ENCODE data around the gene TMEM143.
"Not testable (repeated sequence)": the region's sequence is repeated elsewhere in the genome, so short reads cannot be mapped to it uniquely, and the experiment has no call there.

Gene TMEM143

GRCh38 chr19:48296963-48297734 lies 66.6 kb downstream of the TMEM143 start:
- no peak for DNase-seq (ENCODE audit: low read depth in 2 of 2)

DNA sequence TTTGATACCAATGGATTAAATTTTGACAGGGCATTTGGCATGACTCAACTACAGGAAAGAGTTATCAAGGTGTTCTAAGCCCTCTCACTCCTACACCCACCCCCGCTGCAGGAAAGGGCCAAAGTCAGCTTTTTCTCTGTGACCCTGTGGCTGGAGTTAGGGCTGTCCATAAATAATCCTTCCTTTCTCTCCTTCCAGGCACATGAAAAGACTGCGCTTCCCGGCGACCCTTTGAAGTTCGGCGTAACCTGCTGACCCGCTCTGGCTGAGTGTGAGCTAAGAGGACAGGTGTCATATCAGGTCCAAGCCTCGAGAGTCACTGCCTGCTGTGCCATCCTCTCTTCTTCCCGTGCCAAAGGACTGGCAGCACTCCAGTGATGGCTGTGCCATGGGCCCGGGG lies 68.3 kb downstream of the TMEM143 start:
- no peak for DNase-seq (ENCODE audit: low read depth in 2 of 2)

DNA sequence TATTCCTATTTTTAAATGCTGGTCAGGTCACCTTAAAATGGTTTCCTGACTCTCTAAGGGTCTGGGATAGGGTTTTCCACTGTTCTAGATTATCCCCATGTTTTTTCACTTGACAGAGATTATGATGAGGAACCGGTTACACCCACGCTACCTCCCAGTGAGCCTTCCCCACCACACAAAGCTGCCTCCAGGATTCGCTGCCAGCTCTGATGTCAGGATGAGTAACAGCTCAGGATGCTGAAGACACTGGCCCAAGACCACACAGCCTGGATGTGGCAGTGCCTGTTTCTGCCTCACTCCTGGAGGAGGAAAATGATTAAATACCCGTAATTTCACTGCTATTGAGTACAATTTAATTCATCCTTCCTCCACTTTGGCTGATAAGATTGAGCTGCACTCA lies 70.9 kb downstream of the TMEM143 start:
- no peak for DNase-seq (ENCODE audit: low read depth in 2 of 2)

- DNase-seq (ENCODE audit: low read depth in 2 of 2), result not testable (repeated sequence)
Measured at GRCh38 chr19:48291489-48291815, 72.3 kb downstream of the TMEM143 start.

GRCh38 chr19:48290771-48291488 lies 72.8 kb downstream of the TMEM143 start:
- peak; percentile 18 to 48 for DNase-seq (ENCODE audit: low read depth in 2 of 2)

DNA sequence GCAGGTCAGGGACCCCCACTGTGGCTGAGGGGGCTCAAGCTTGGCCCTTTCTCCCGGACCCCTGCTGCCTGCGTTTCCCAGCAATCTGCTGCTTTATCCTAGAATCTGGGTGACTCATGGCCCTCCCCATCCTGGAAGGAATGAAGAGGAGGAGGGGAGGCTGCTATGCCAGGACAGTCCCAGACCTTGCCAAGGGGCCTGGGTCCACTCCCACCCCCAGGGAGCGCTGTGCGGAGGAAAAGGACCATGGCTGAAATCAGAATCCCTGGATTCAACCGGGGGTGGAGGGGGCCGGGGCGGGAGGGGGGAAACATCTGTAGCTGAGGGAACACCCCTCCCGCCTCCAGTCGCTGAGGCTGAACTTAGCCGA lies 73.4 kb downstream of the TMEM143 start:
- DNase-seq (ENCODE audit: low read depth in 2 of 2), result no peak

DNA sequence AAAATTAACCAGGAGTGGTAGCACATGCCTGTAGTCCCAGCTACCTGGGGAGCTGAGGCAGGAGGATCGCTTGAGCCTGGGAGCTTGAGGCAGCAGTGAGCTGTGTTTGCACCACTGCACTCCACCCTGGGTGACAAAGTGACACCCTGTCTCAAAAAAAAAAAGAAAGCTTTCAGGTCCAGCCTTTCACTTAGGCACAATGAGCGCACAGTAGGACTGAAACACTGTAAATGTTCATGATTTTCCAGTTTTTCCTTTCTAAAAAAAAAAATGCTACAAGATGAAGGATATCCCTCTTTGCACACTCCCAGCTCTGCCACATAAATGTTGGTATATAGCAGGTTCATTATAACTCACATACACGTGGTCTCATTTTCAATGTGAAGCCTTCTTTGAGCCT lies 76.0 kb downstream of the TMEM143 start:
- DNase-seq (ENCODE audit: low read depth in 2 of 2), result no peak

- no peak for DNase-seq (ENCODE audit: low read depth in 2 of 2)
Measured at GRCh38 chr19:48284896-48285295, 78.8 kb downstream of the TMEM143 start.

DNA sequence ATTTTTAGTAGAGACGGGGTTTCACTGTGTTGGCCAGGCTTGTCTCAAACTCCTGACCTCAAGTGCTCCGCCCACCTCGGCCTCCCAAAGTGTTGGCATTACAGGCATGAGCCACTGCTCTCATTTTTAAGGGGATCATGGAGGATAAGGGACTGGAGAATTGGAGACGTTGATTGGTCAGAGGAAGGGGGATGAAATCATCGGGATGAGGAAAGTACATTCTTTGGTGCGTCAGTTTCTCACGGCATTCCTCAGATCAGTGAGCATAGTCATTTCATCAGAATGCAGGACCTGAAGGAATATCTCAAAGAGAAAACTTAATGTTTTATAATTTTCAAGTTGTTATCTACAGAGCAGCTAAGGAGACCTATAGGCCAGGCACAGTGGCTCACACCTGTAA lies 79.8 kb downstream of the TMEM143 start:
- DNase-seq (ENCODE audit: low read depth in 2 of 2), result no peak

All from stimulated activated CD4-positive, alpha-beta T cell treated with anti-CD3 and anti-CD28 coated beads, Interleukin-1b, Interleukin-23, amount 100 ng/mL, for 1 hour (primary cell).